ENCODE data around the gene DNAH8.

DNAH8 gene

GRCh38 chr6:38715016-38715689 is at the start of gene DNAH8:
Gene DNAH8 (plus strand): TSS chr6:38715311. CDS start chr6:38722810, 7,499 bp downstream.
- Mint-ChIP-seq H3K9me3 (no peaks in the 10 kb centered on the region), H3K27me3 (peaks cover 40% of the 10 kb centered on the region), H3K27ac (peak within 1 kb of the TSS; percentile 92), H3K4me3 (no peak within 1 kb of the TSS), H3K36me3 (peaks cover 3% of the 10 kb centered on the region), H3K4me1 (peaks cover 25% of the 10 kb centered on the region)
- DNase-seq, result no peak
- CTCF ChIA-PET, result interaction anchor here (0.5 to 1.1 kb wide), 3 partner anchors 12 to 1162 kb away, joined by 3 read pairs; no protein-coding TSS in a partner anchor

GRCh38 chr6:38671885-38672467 is 43.1 kb upstream of the DNAH8 start:
- no peak overlapping the region for H3K27ac Mint-ChIP-seq
- H3K27me3 Mint-ChIP-seq, result no peaks in the 10 kb centered on the region
- peaks cover 2% of the 10 kb centered on the region for H3K9me3 Mint-ChIP-seq
- H3K4me1 Mint-ChIP-seq, result peaks cover 32% of the 10 kb centered on the region
- H3K4me3 Mint-ChIP-seq, result no peak overlapping the region
- peak; percentile 41 for DNase-seq
- CTCF ChIA-PET, result interaction anchor here (0.9 kb wide), 1 partner anchor 101 kb away, joined by 3 read pairs; no protein-coding TSS in a partner anchor
- H3K36me3 Mint-ChIP-seq, result peaks cover 29% of the 10 kb centered on the region

GRCh38 chr6:38673397-38674165 is 41.5 kb upstream of the DNAH8 start:
- H3K27me3 Mint-ChIP-seq, result no peaks in the 10 kb centered on the region
- H3K27ac Mint-ChIP-seq, result peak overlapping the region; percentile 29
- H3K36me3 Mint-ChIP-seq, result peaks cover 35% of the 10 kb centered on the region
- CTCF ChIA-PET, result interaction anchor here (0.5 to 1.4 kb wide), 2 partner anchors 100 to 1348 kb away, joined by 3 to 5 read pairs; no protein-coding TSS in a partner anchor
- H3K4me3 Mint-ChIP-seq, result no peak overlapping the region
- DNase-seq, result no peak
- peaks cover 34% of the 10 kb centered on the region for H3K4me1 Mint-ChIP-seq
- peaks cover 2% of the 10 kb centered on the region for H3K9me3 Mint-ChIP-seq

- no peak overlapping the region for H3K4me3 Mint-ChIP-seq
- H3K27ac Mint-ChIP-seq, result no peak overlapping the region
- peaks cover 40% of the 10 kb centered on the region for H3K36me3 Mint-ChIP-seq
- no peak for DNase-seq
- H3K4me1 Mint-ChIP-seq, result peaks cover 34% of the 10 kb centered on the region
- H3K27me3 Mint-ChIP-seq, result no peaks in the 10 kb centered on the region
- peaks cover 2% of the 10 kb centered on the region for H3K9me3 Mint-ChIP-seq
- CTCF ChIA-PET, result no interaction called here
Measured at GRCh38 chr6:38676236-38676973, 38.7 kb upstream of the DNAH8 start.

GRCh38 chr6:38676974-38677544 is 38.1 kb upstream of the DNAH8 start:
- H3K36me3 Mint-ChIP-seq, result peaks cover 46% of the 10 kb centered on the region
- no peak overlapping the region for H3K27ac Mint-ChIP-seq
- CTCF ChIA-PET, result no interaction called here
- H3K4me3 Mint-ChIP-seq, result no peak overlapping the region
- H3K4me1 Mint-ChIP-seq, result peaks cover 32% of the 10 kb centered on the region
- H3K27me3 Mint-ChIP-seq, result no peaks in the 10 kb centered on the region
- H3K9me3 Mint-ChIP-seq, result peaks cover 2% of the 10 kb centered on the region
- DNase-seq, result no peak

- Mint-ChIP-seq H3K36me3 (peaks cover 47% of the 10 kb centered on the region), H3K27ac (no peak overlapping the region), H3K9me3 (peaks cover 2% of the 10 kb centered on the region), H3K27me3 (no peaks in the 10 kb centered on the region), H3K4me1 (peaks cover 27% of the 10 kb centered on the region), H3K4me3 (no peak overlapping the region)
- DNase-seq, result no peak
- CTCF ChIA-PET, result interaction anchor here (0.6 kb wide), 1 partner anchor 974 kb away, joined by 3 read pairs; no protein-coding TSS in a partner anchor
Measured at GRCh38 chr6:38678178-38678760, 36.8 kb upstream of the DNAH8 start.

GRCh38 chr6:38679668-38680067 is 35.4 kb upstream of the DNAH8 start:
- no peak for DNase-seq
- Mint-ChIP-seq H3K4me3 (no peak overlapping the region), H3K9me3 (no peaks in the 10 kb centered on the region), H3K4me1 (peaks cover 13% of the 10 kb centered on the region), H3K27me3 (no peaks in the 10 kb centered on the region), H3K27ac (no peak overlapping the region), H3K36me3 (peaks cover 40% of the 10 kb centered on the region)
- CTCF ChIA-PET, result no interaction called here

- H3K9me3 Mint-ChIP-seq, result no peaks in the 10 kb centered on the region
- H3K4me3 Mint-ChIP-seq, result no peak overlapping the region
- H3K27ac Mint-ChIP-seq, result no peak overlapping the region
- H3K4me1 Mint-ChIP-seq, result peaks cover 3% of the 10 kb centered on the region
- no peak for DNase-seq
- CTCF ChIA-PET, result no interaction called here
- H3K27me3 Mint-ChIP-seq, result no peaks in the 10 kb centered on the region
- H3K36me3 Mint-ChIP-seq, result peaks cover 25% of the 10 kb centered on the region
Measured at GRCh38 chr6:38681850-38682249, 33.3 kb upstream of the DNAH8 start.

GRCh38 chr6:38684237-38684636 is 30.9 kb upstream of the DNAH8 start:
- CTCF ChIA-PET, result interaction anchor here (1.1 kb wide), 1 partner anchor 113 kb away, joined by 3 read pairs; no protein-coding TSS in a partner anchor
- no peak for DNase-seq
- Mint-ChIP-seq H3K36me3 (peaks cover 16% of the 10 kb centered on the region), H3K9me3 (no peaks in the 10 kb centered on the region), H3K4me3 (no peak overlapping the region), H3K27me3 (no peaks in the 10 kb centered on the region), H3K27ac (no peak overlapping the region), H3K4me1 (peaks cover 4% of the 10 kb centered on the region)

- CTCF ChIA-PET, result interaction anchor here (1.1 kb wide), 1 partner anchor 114 kb away, joined by 3 read pairs; no protein-coding TSS in a partner anchor
- H3K4me3 Mint-ChIP-seq, result no peak overlapping the region
- H3K9me3 Mint-ChIP-seq, result no peaks in the 10 kb centered on the region
- no peak overlapping the region for H3K27ac Mint-ChIP-seq
- no peaks in the 10 kb centered on the region for H3K27me3 Mint-ChIP-seq
- no peak for DNase-seq
- peaks cover 4% of the 10 kb centered on the region for H3K4me1 Mint-ChIP-seq
- H3K36me3 Mint-ChIP-seq, result peaks cover 16% of the 10 kb centered on the region
Measured at GRCh38 chr6:38684904-38685303, 30.2 kb upstream of the DNAH8 start.

- H3K4me3 Mint-ChIP-seq, result no peak overlapping the region
Measured at GRCh38 chr6:38686270-38687042, 28.7 kb upstream of the DNAH8 start.

GRCh38 chr6:38687043-38687353 is 28.1 kb upstream of the DNAH8 start:
- DNase-seq, result no peak
- Mint-ChIP-seq H3K4me1 (peaks cover 4% of the 10 kb centered on the region), H3K27ac (no peak overlapping the region), H3K27me3 (no peaks in the 10 kb centered on the region), H3K9me3 (no peaks in the 10 kb centered on the region), H3K4me3 (no peak overlapping the region), H3K36me3 (peaks cover 10% of the 10 kb centered on the region)
- CTCF ChIA-PET, result no interaction called here

More at GRCh38 chr6:38686270-38687042, 28.7 kb upstream of the DNAH8 start:
- Mint-ChIP-seq H3K36me3 (peaks cover 15% of the 10 kb centered on the region), H3K27me3 (no peaks in the 10 kb centered on the region), H3K4me1 (peaks cover 4% of the 10 kb centered on the region), H3K9me3 (no peaks in the 10 kb centered on the region), H3K27ac (no peak overlapping the region)
- no peak for DNase-seq
- CTCF ChIA-PET, result no interaction called here

- CTCF ChIA-PET, result no interaction called here
- Mint-ChIP-seq H3K27ac (no peak overlapping the region), H3K4me3 (no peak overlapping the region), H3K4me1 (peaks cover 4% of the 10 kb centered on the region), H3K36me3 (peaks cover 10% of the 10 kb centered on the region), H3K9me3 (no peaks in the 10 kb centered on the region), H3K27me3 (no peaks in the 10 kb centered on the region)
- DNase-seq, result no peak
Measured at GRCh38 chr6:38687549-38687948, 27.6 kb upstream of the DNAH8 start.

All from activated naive CD4-positive, alpha-beta T cell treated with anti-CD3 and anti-CD28 coated beads, Interleukin-2, amount 10 ng/mL, durations not matched to agents 7 days and 5 days (primary cell).